AG08396 (cell line): ENCODE data around the gene TCF21.
"Not testable (repeated sequence)": the region's sequence is repeated elsewhere in the genome, so short reads cannot be mapped to it uniquely, and the experiment has no call there.

ENCODE experiments used
- DNase-seq: peaks from one replicate; pipeline ENCODE4 v3.0.0; 2012; ENCODE audit warnings: low spot score, mixed read lengths

Gene TCF21

DNA sequence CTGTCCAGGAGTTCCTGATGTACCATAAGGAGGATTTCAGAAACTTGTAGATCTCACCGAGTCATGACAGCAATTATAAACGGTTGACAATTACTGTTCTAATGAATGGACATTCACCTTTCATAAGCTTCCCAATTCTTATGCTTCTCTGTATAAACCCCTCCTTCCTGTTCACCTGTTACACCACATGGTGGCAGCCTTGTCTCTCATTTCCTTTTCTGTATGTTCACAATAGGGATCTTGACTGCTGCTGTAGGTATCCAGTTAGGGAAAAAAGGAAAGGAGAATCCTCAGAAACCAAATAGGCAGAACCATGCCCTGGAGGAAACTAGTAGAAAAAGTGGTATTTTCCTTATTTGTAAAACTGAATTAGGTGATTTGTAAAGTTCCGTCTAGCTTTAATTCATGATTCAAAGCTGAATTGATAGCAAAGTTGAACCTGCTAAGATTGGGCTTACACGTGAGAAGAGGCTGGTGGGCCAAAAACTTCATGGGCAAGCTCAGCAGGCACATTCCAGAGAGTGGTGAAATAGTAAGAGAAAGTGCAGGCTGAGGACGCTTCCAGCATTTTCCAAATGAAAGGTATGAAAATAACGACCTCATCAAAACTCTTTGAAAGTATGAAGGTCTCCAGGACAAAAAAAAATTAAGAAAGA is 35.2 kb downstream of the TCF21 start:
- DNase-seq = peak; percentile 54

DNA sequence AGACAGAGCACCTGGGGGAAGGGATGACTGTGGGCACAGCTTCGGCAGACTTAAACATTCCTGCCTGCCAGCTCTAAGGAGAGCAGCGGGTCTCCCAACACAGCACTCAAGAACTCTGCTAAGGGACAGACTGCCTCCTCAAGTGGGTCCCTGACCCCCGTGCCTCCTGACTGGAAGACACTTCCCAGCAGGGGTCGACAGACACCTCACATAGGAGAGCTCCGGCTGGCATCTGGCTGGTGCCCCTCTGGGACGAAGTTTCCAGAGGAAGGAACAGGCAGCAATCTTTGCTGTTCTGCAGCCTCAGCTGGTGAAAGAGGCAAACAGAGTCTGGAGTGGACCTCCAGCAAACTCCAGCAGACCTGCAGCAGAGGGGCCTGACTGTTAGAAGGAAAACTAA is 42.3 kb downstream of the TCF21 start:
- DNase-seq = not testable (repeated sequence)

DNA sequence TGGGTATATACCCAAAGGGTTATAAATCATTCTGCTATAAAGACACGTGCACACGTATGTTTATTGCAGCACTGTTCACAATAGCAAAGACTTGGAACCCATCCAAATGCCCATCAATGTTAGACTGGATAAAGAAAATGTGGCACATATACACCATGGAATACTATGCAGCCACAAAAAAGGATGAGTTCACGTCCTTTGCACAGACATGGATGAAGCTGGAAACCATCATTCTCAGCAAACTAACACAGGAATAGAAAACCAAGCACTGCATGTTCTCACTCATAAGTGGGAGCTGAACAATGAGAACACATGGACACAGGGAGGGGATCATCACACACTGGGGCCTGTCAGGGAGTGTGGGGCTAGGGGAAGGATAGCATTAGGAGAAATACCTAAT is 47.4 kb downstream of the TCF21 start:
- not testable (repeated sequence) for DNase-seq

GRCh38 chr6:133937909-133938308 is 49.0 kb downstream of the TCF21 start:
- no peak for DNase-seq

DNA sequence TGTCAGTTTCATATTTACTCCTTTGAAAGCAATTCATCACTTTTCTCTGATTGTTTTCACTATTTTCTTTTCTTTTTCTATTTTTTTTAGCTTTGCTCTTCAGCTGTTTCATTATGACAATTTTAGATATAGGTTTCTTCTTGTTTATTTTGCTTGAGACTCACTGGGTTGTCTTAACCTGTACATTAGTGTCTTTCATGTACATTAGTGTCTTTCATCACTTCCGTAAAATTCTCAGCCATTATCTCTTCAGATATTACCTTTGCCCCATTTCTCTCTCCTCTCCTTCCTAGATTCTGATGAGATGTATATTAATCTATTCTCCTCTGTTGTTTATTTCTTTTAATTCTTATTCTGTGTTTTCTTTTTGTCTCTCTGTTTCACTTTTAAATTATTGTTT is 49.6 kb downstream of the TCF21 start:
- DNase-seq = no peak

- DNase-seq = no peak
Measured at GRCh38 chr6:133939778-133940667, 51.1 kb downstream of the TCF21 start.
